GM23338 (cell line): ENCODE results near the gene FDXACB1.

Experiments
- CREB1 ChIP-seq: fragments of 250-450 bp; sonication (Bioruptor Pico); IDR thresholded peaks from 2 replicates; pipeline ENCODE4 v1.5.0; 2020; ENCODE audit warnings: low read depth, mild to moderate bottlenecking, moderate library complexity
- EZH2 ChIP-seq: fragments of 200-600 bp; sonication (generic); IDR thresholded peaks from one replicate; pipeline ENCODE4 v1.8.0; 2017; ENCODE audit warnings: antibody characterized with exemption, mild to moderate bottlenecking, low read depth; ENCODE audit not compliant: unreplicated experiment
- EZH2phosphoT487 ChIP-seq: fragments of 200-600 bp; sonication (generic); IDR thresholded peaks from one replicate; pipeline ENCODE4 v1.8.1; 2018; ENCODE audit warnings: antibody characterized with exemption; ENCODE audit not compliant: unreplicated experiment
- JUNB ChIP-seq: IDR thresholded peaks from one replicate; pipeline ENCODE4 v1.6.1; 2016; ENCODE audit warnings: antibody characterized with exemption; ENCODE audit not compliant: unreplicated experiment
- NANOG ChIP-seq: IDR thresholded peaks from 2 replicates; pipeline ENCODE4 v1.6.1; 2016; ENCODE audit warnings: antibody characterized with exemption, borderline replicate concordance
- POLR2AphosphoS5 ChIP-seq: IDR thresholded peaks from 2 replicates; pipeline ENCODE4 v1.6.1; 2016; ENCODE audit warnings: antibody characterized with exemption, low read depth
- STAT1 ChIP-seq: IDR thresholded peaks from one replicate; pipeline ENCODE4 v1.6.1; 2016; ENCODE audit warnings: antibody characterized with exemption; ENCODE audit not compliant: unreplicated experiment
- ZNF114 ChIP-seq: fragments of 250-450 bp; sonication (Bioruptor Pico); IDR thresholded peaks from 2 replicates; pipeline ENCODE4 v1.5.0; 2020; ENCODE audit warnings: mild to moderate bottlenecking, moderate library complexity
- TF ChIP-seq, protein P1 (sequence below), 2 experiments: fragments of 200-600 bp in 1 of 2; sonication (generic) in 1 of 2; conservative IDR thresholded peaks; 2 replicates each; pipeline versions ENCODE4 v1.5.1 to v1.6.1; 2016 to 2017; ENCODE audit warnings: antibody characterized with exemption in 2 of 2, low read depth in 2 of 2, mild to moderate bottlenecking in 2 of 2, moderate library complexity in 1 of 2
- TF ChIP-seq, protein P2 (sequence below): fragments of 250-450 bp; sonication (Bioruptor Pico); IDR thresholded peaks from 2 replicates; pipeline ENCODE4 v1.5.0; 2020; ENCODE audit warnings: mild to moderate bottlenecking, moderate library complexity
- TF ChIP-seq, protein P3 (sequence below): IDR thresholded peaks from 2 replicates; pipeline ENCODE4 v1.6.1; 2016; ENCODE audit warnings: antibody characterized with exemption
- TF ChIP-seq, protein P4 (sequence below): IDR thresholded peaks from one replicate; pipeline ENCODE4 v1.6.1; 2018; ENCODE audit warnings: antibody characterized with exemption; ENCODE audit not compliant: unreplicated experiment

DNA sequence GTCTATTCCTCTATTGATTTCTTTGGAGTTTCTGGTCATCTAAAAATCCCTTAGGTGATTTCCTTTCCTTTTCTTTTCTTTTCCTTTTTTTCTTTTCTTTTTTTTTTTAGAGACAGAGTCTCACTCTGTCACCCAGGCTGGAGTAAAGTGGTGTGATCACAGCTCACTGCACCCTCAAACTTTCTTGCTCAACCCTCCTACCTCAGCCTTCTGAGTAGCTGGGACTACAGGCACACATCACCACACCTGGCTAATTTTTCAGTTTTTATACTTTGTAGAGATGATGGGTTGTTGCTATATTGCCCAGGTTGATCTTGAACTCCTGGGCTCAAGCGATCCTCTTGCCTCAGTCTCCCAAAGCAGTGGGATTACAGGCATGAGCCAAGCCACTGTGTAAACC lies 37.8 kb upstream of the FDXACB1 start:
- TF ChIP-seq NANOG (no peak), EZH2phosphoT487 (no peak), POLR2AphosphoS5 (no peak), EZH2 (no peak), STAT1 (no peak), CREB1 (CRISPR knock-in tag) (no peak), JUNB (no peak), ZNF114 (CRISPR knock-in tag) (no peak)
- TF ChIP-seq, protein P1, sequence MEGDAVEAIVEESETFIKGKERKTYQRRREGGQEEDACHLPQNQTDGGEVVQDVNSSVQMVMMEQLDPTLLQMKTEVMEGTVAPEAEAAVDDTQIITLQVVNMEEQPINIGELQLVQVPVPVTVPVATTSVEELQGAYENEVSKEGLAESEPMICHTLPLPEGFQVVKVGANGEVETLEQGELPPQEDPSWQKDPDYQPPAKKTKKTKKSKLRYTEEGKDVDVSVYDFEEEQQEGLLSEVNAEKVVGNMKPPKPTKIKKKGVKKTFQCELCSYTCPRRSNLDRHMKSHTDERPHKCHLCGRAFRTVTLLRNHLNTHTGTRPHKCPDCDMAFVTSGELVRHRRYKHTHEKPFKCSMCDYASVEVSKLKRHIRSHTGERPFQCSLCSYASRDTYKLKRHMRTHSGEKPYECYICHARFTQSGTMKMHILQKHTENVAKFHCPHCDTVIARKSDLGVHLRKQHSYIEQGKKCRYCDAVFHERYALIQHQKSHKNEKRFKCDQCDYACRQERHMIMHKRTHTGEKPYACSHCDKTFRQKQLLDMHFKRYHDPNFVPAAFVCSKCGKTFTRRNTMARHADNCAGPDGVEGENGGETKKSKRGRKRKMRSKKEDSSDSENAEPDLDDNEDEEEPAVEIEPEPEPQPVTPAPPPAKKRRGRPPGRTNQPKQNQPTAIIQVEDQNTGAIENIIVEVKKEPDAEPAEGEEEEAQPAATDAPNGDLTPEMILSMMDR (conservative IDR thresholded peaks at IDR 0.05; ENCODE audit: low read depth in 2 of 2): no peak
- TF ChIP-seq, protein P2, sequence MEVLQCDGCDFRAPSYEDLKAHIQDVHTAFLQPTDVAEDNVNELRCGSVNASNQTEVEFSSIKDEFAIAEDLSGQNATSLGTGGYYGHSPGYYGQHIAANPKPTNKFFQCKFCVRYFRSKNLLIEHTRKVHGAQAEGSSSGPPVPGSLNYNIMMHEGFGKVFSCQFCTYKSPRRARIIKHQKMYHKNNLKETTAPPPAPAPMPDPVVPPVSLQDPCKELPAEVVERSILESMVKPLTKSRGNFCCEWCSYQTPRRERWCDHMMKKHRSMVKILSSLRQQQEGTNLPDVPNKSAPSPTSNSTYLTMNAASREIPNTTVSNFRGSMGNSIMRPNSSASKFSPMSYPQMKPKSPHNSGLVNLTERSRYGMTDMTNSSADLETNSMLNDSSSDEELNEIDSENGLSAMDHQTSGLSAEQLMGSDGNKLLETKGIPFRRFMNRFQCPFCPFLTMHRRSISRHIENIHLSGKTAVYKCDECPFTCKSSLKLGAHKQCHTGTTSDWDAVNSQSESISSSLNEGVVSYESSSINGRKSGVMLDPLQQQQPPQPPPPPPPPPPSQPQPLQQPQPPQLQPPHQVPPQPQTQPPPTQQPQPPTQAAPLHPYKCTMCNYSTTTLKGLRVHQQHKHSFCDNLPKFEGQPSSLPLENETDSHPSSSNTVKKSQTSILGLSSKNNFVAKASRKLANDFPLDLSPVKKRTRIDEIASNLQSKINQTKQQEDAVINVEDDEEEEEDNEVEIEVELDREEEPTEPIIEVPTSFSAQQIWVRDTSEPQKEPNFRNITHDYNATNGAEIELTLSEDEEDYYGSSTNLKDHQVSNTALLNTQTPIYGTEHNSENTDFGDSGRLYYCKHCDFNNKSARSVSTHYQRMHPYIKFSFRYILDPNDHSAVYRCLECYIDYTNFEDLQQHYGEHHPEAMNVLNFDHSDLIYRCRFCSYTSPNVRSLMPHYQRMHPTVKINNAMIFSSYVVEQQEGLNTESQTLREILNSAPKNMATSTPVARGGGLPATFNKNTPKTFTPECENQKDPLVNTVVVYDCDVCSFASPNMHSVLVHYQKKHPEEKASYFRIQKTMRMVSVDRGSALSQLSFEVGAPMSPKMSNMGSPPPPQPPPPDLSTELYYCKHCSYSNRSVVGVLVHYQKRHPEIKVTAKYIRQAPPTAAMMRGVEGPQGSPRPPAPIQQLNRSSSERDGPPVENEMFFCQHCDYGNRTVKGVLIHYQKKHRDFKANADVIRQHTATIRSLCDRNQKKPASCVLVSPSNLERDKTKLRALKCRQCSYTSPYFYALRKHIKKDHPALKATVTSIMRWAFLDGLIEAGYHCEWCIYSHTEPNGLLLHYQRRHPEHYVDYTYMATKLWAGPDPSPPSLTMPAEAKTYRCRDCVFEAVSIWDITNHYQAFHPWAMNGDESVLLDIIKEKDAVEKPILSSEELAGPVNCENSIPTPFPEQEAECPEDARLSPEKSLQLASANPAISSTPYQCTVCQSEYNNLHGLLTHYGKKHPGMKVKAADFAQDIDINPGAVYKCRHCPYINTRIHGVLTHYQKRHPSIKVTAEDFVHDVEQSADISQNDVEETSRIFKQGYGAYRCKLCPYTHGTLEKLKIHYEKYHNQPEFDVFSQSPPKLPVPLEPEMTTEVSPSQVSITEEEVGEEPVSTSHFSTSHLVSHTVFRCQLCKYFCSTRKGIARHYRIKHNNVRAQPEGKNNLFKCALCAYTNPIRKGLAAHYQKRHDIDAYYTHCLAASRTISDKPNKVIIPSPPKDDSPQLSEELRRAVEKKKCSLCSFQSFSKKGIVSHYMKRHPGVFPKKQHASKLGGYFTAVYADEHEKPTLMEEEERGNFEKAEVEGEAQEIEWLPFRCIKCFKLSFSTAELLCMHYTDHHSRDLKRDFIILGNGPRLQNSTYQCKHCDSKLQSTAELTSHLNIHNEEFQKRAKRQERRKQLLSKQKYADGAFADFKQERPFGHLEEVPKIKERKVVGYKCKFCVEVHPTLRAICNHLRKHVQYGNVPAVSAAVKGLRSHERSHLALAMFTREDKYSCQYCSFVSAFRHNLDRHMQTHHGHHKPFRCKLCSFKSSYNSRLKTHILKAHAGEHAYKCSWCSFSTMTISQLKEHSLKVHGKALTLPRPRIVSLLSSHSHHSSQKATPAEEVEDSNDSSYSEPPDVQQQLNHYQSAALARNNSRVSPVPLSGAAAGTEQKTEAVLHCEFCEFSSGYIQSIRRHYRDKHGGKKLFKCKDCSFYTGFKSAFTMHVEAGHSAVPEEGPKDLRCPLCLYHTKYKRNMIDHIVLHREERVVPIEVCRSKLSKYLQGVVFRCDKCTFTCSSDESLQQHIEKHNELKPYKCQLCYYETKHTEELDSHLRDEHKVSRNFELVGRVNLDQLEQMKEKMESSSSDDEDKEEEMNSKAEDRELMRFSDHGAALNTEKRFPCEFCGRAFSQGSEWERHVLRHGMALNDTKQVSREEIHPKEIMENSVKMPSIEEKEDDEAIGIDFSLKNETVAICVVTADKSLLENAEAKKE (CRISPR knock-in tag): no peak
- TF ChIP-seq, protein P3, sequence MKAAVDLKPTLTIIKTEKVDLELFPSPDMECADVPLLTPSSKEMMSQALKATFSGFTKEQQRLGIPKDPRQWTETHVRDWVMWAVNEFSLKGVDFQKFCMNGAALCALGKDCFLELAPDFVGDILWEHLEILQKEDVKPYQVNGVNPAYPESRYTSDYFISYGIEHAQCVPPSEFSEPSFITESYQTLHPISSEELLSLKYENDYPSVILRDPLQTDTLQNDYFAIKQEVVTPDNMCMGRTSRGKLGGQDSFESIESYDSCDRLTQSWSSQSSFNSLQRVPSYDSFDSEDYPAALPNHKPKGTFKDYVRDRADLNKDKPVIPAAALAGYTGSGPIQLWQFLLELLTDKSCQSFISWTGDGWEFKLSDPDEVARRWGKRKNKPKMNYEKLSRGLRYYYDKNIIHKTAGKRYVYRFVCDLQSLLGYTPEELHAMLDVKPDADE: no peak
- TF ChIP-seq, protein P4, sequence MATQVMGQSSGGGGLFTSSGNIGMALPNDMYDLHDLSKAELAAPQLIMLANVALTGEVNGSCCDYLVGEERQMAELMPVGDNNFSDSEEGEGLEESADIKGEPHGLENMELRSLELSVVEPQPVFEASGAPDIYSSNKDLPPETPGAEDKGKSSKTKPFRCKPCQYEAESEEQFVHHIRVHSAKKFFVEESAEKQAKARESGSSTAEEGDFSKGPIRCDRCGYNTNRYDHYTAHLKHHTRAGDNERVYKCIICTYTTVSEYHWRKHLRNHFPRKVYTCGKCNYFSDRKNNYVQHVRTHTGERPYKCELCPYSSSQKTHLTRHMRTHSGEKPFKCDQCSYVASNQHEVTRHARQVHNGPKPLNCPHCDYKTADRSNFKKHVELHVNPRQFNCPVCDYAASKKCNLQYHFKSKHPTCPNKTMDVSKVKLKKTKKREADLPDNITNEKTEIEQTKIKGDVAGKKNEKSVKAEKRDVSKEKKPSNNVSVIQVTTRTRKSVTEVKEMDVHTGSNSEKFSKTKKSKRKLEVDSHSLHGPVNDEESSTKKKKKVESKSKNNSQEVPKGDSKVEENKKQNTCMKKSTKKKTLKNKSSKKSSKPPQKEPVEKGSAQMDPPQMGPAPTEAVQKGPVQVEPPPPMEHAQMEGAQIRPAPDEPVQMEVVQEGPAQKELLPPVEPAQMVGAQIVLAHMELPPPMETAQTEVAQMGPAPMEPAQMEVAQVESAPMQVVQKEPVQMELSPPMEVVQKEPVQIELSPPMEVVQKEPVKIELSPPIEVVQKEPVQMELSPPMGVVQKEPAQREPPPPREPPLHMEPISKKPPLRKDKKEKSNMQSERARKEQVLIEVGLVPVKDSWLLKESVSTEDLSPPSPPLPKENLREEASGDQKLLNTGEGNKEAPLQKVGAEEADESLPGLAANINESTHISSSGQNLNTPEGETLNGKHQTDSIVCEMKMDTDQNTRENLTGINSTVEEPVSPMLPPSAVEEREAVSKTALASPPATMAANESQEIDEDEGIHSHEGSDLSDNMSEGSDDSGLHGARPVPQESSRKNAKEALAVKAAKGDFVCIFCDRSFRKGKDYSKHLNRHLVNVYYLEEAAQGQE: no peak
